Keratinocyte (primary cell): ENCODE results near the gene ADAM33.

ENCODE experiments used
- CTCF ChIP-seq, 3 experiments: IDR thresholded peaks in 1 of 3; conservative IDR thresholded peaks in 1 of 3; optimal IDR thresholded peaks in 1 of 3; 2 replicates in 2 of 3; 3 replicates in 1 of 3; pipeline versions ENCODE3 to v1.5.1; 2011; ENCODE audit warnings: low read length in 3 of 3, mild to moderate bottlenecking in 3 of 3, moderate library complexity in 2 of 3, control low read depth in 1 of 3, inconsistent platforms in 1 of 3; ENCODE audit not compliant: insufficient read depth in 2 of 3; ENCODE audit errors: extremely low read depth in 1 of 3
- EZH2 ChIP-seq: IDR thresholded peaks from one replicate; pipeline ENCODE4 v1.6.1; 2012; ENCODE audit warnings: inconsistent platforms, mild to moderate bottlenecking, low read length, moderate library complexity

GRCh38 chr20:3670511-3670910, 11.3 kb downstream of the ADAM33 start:
- TF ChIP-seq CTCF (optimal IDR thresholded peaks at IDR 0.05 in 1 of 3, IDR thresholded peaks at IDR 0.05 in 1 of 3, conservative IDR thresholded peaks at IDR 0.05 in 1 of 3; ENCODE audit: extremely low read depth in 1 of 3, insufficient read depth in 2 of 3, low read length in 3 of 3) (peak in 2 of 3 experiments; percentile 17 to 31), EZH2 (no peak)
